A549 (cell line): Measurements from ENCODE around the gene THEM5. TPM values are rescaled to one million over a fixed set of nuclear protein-coding genes. Genes with fewer than 3 reads are reported as not detected.

ENCODE experiments used
- ATAC-seq, 2 experiments: fragments of 200-7000 bp in 1 of 2; fragments of >200 bp in 1 of 2; cut with Nextera tagmentation in 1 of 2; cut with Tn5 transposase in 1 of 2; 3 replicates each; pipeline versions ENCODE4 v1.8.0 to v1.9.1; 2018 to 2020; ENCODE audit warnings: mild to moderate bottlenecking in 1 of 2, moderate library complexity in 1 of 2
- CTCF ChIA-PET: fragments of 300-600 bp; sonication (Branson Sonifier 250); formaldehyde crosslinking; extraction: SDS; loops from one replicate; lab custom pipeline; 2021; ENCODE audit warnings: antibody characterized with exemption, inconsistent platforms; lab: Yijun Ruan, JAX
- POLR2A ChIA-PET: fragments of 350-600 bp; formaldehyde crosslinking; extraction: SDS; loops from one replicate; lab custom pipeline; 2021; ENCODE audit warnings: antibody characterized with exemption, inconsistent platforms; lab: Yijun Ruan, JAX
- DNase-seq, 2 experiments: peaks; one replicate each; pipeline versions ENCODE4 v3.0.0 to v3.0.0-alpha.2; 2011 to 2016; ENCODE audit warnings: low read depth in 1 of 2, low spot score in 1 of 2
- FAIRE-seq: peaks from 2 replicates; lab custom pipeline; 2011; peaks lifted over from hg19 to GRCh38; lab: Jason Lieb, UNC
- H3K27ac ChIP-seq, 2 experiments: fragments of >200 bp; sonication (Bioruptor Twin); formaldehyde crosslinking; 3 replicates each; pipeline ENCODE4 v1.5.1; 2016 to 2017
- H3K4me1 ChIP-seq: fragments of >200 bp; sonication (Bioruptor Twin); formaldehyde crosslinking; 3 replicates; pipeline ENCODE4 v1.6.1; 2016
- H3K4me2 ChIP-seq: fragments of >200 bp; sonication (Bioruptor Twin); formaldehyde crosslinking; 3 replicates; pipeline ENCODE4 v1.6.1; 2016
- H3K4me3 ChIP-seq: fragments of >200 bp; sonication (Bioruptor Twin); formaldehyde crosslinking; 3 replicates; pipeline ENCODE4 v1.5.1; 2016
- H3K9me3 ChIP-seq: fragments of >200 bp; sonication (Bioruptor Twin); formaldehyde crosslinking; 3 replicates; pipeline ENCODE4 v1.6.1; 2016
- CBX2 ChIP-seq: fragments of 200-600 bp; sonication (generic); IDR thresholded peaks from 2 replicates; pipeline ENCODE4 v1.6.1; 2016; ENCODE audit warnings: low read depth, mild to moderate bottlenecking, borderline replicate concordance
- CHD2 ChIP-seq: fragments of 150-350 bp; IDR thresholded peaks from 2 replicates; pipeline ENCODE4 v1.6.1; 2014; ENCODE audit warnings: low read length; ENCODE audit not compliant: partially characterized antibody
- CHD4 ChIP-seq: fragments of 200-600 bp; sonication (generic); IDR thresholded peaks from 2 replicates; pipeline ENCODE4 v1.6.1; 2016; ENCODE audit warnings: antibody characterized with exemption, mild to moderate bottlenecking, borderline replicate concordance
- EHF ChIP-seq: fragments of 250-450 bp; sonication (Bioruptor Pico); IDR thresholded peaks from 2 replicates; pipeline ENCODE4 v1.5.0; 2020; ENCODE audit warnings: mild to moderate bottlenecking
- EHMT2 ChIP-seq: fragments of 200-600 bp; sonication (generic); IDR thresholded peaks from 2 replicates; pipeline ENCODE4 v1.6.1; 2016; ENCODE audit warnings: antibody characterized with exemption, low read depth, mild to moderate bottlenecking, moderate library complexity
- EP300 ChIP-seq, 2 experiments: fragments of >200 bp; sonication (Bioruptor Twin); formaldehyde crosslinking; IDR thresholded peaks; 2 replicates in 1 of 2; 3 replicates in 1 of 2; pipeline ENCODE4 v1.6.1; 2016 to 2017
- FOSL2 ChIP-seq, 2 experiments: fragments of 450-650 bp in 1 of 2; fragments of >200 bp in 1 of 2; sonication (Bioruptor Twin) in 1 of 2; formaldehyde crosslinking; IDR thresholded peaks; 2 replicates each; pipeline versions ENCODE4 v1.5.0 to v1.6.1; 2016 to 2020; ENCODE audit warnings: mild to moderate bottlenecking in 1 of 2, moderate library complexity in 1 of 2
- FOXS1 ChIP-seq: fragments of 250-450 bp; sonication (Bioruptor Pico); IDR thresholded peaks from 2 replicates; pipeline ENCODE4 v1.5.0; 2020; ENCODE audit warnings: mild to moderate bottlenecking, moderate library complexity
- HDAC2 ChIP-seq: fragments of 200-600 bp; sonication (generic); IDR thresholded peaks from 2 replicates; pipeline ENCODE4 v1.6.1; 2016
- HEYL ChIP-seq: fragments of 250-450 bp; sonication (Bioruptor Pico); IDR thresholded peaks from 2 replicates; pipeline ENCODE4 v1.8.0; 2021; ENCODE audit warnings: mild to moderate bottlenecking, moderate library complexity
- HOXB13 ChIP-seq: fragments of 250-450 bp; sonication (Bioruptor Pico); IDR thresholded peaks from 2 replicates; pipeline ENCODE4 v1.5.0; 2020; ENCODE audit warnings: low read depth, mild to moderate bottlenecking, moderate library complexity
- KDM5A ChIP-seq: fragments of 200-600 bp; sonication (generic); IDR thresholded peaks from 2 replicates; pipeline ENCODE4 v1.6.1; 2016; ENCODE audit warnings: antibody characterized with exemption, mild to moderate bottlenecking
- MAFK ChIP-seq: fragments of 450-650 bp; IDR thresholded peaks from 2 replicates; pipeline ENCODE4 v1.6.1; 2014; ENCODE audit not compliant: partially characterized antibody
- NPAS2 ChIP-seq: fragments of 250-450 bp; sonication (Bioruptor Pico); IDR thresholded peaks from 2 replicates; pipeline ENCODE4 v1.8.0; 2022; ENCODE audit warnings: mild to moderate bottlenecking, moderate library complexity, borderline replicate concordance
- POLR2AphosphoS2 ChIP-seq: conservative IDR thresholded peaks from 2 replicates; pipeline ENCODE4 v1.6.1; 2012; ENCODE audit warnings: low read length, improper control_type of control experiment, inconsistent platforms
- RARB ChIP-seq: fragments of 250-450 bp; sonication (Bioruptor Pico); IDR thresholded peaks from 2 replicates; pipeline ENCODE4 v1.8.0; 2021; ENCODE audit warnings: mild to moderate bottlenecking, moderate library complexity
- RFX5 ChIP-seq: fragments of 450-650 bp; IDR thresholded peaks from 2 replicates; pipeline ENCODE4 v1.7.1; 2014; ENCODE audit warnings: antibody characterized with exemption, mild to moderate bottlenecking, moderate library complexity
- WGBS: methylation state at CpG from one replicate; pipeline ENCODE4 v1.1.6; 2017; ENCODE audit errors: missing lambda C conversion rate; 5-methylcytosine and 5-hydroxymethylcytosine counted together
- polyA plus RNA-seq, 4 experiments: library from polyadenylated mRNA; depleted of rRNA in 3 of 4; stranded (reverse); fragments of >200 nt; fragmentation: RNase III in 1 of 4; extraction: RNeasy Plus Mini Kit Qiagen cat#74134 plus additional on column Dnase treatment in 1 of 4; gene quantifications; 2 replicates in 3 of 4; 3 replicates in 1 of 4; pipeline ENCODE4 v1.2.3, GENCODE V29; 2011 to 2017
- TF ChIP-seq, protein P1 (sequence below): fragments of 250-450 bp; sonication (Bioruptor Pico); IDR thresholded peaks from 2 replicates; pipeline ENCODE4 v1.5.0; 2020; ENCODE audit warnings: low read depth, mild to moderate bottlenecking, moderate library complexity
- TF ChIP-seq, protein P2 (sequence below): fragments of >200 bp; sonication (Bioruptor Twin); formaldehyde crosslinking; IDR thresholded peaks from 3 replicates; pipeline ENCODE4 v1.5.1; 2016
- TF ChIP-seq, protein P3 (sequence below): fragments of 150-350 bp; IDR thresholded peaks from 2 replicates; pipeline ENCODE4 v1.6.1; 2014; ENCODE audit warnings: low read depth, mild to moderate bottlenecking, low read length
- TF ChIP-seq, protein P4 (sequence below): IDR thresholded peaks from 2 replicates; pipeline ENCODE4 v1.6.1; 2012; ENCODE audit warnings: low read depth, borderline replicate concordance
- TF ChIP-seq, protein P5 (sequence below): fragments of >200 bp; sonication (Bioruptor Twin); formaldehyde crosslinking; IDR thresholded peaks from 3 replicates; pipeline ENCODE4 v1.6.1; 2016

Gene THEM5
- polyA plus RNA-seq, 2 of the 4 experiments (the other 2 are of a cell fraction): not detected

DNA sequence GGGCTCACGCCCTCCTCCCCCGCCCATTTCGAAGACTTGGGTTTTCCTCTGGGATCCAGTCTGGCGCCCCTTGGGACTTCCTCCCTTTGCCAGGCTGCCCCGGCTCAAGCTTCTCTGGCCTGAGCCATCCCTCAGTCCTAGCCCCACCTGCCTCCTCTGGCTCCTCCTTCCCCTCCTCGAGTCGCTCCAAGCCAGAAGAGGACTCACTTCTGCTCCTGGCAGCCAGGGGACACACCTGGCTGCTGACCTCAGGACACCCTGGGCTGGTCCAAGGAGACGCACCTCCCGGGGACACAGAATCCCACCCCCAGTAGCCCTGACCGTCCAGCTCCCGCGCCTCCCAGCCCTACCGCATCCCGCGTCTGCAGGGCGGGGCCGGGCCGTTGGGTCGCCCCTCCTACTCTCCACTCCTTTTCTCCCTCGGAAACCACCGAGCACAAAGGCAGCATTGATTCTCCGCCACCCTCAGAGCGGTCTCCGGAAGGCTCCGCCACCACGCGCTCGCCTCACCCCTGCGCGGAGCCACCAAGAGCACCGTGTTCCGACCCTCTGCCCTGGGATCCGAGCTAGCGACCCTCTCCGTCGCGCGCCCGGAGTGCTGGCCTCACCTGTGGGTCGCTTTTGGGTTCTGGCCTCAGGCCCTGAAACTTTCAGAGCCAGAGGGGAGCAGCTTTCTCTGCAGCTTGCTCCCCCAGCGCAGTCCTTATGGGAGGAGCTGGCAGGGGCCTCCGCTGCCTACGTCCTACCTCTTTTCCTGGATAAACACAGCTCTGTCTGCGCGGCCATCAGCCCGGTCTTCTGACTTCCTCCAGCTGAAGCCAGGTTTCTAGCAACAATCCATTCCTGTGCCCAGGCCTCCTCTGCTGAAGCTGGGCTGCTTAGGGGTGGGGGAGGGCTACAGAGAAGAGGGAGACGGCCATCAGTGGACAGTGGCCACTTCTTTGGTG, 13.8 kb downstream of the THEM5 start, which contains the start of gene C2CD4D:
Gene C2CD4D (minus strand): TSS at position 364 of the 947 bp plus-strand sequence. CDS start 831 bp downstream, outside the sequence.
- no peak for FAIRE-seq
- 88% methylated on average over 45 of the region's 47 CpGs for WGBS
- ATAC-seq: no peak
- H3K9me3 ChIP-seq: no peaks in the 10 kb centered on the region
- H3K4me1 ChIP-seq: 0 out of 3 replicates have a peak, but pooled peaks cover 3% of the 10 kb centered on the region
- no peak for TF ChIP-seq CHD2
- no peak for TF ChIP-seq CHD4
- TF ChIP-seq FOSL2 (IDR thresholded peaks at IDR 0.05): no peak
- no peak for TF ChIP-seq FOSL2 (CRISPR knock-in tag; IDR thresholded peaks at IDR 0.05)
- no peak for TF ChIP-seq HEYL (CRISPR knock-in tag)
- TF ChIP-seq CBX2: no peak
- TF ChIP-seq, protein P1, sequence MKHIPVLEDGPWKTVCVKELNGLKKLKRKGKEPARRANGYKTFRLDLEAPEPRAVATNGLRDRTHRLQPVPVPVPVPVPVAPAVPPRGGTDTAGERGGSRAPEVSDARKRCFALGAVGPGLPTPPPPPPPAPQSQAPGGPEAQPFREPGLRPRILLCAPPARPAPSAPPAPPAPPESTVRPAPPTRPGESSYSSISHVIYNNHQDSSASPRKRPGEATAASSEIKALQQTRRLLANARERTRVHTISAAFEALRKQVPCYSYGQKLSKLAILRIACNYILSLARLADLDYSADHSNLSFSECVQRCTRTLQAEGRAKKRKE (CRISPR knock-in tag): no peak
- no peak for TF ChIP-seq RARB (CRISPR knock-in tag)
- TF ChIP-seq NPAS2: no peak
- TF ChIP-seq, protein P2, sequence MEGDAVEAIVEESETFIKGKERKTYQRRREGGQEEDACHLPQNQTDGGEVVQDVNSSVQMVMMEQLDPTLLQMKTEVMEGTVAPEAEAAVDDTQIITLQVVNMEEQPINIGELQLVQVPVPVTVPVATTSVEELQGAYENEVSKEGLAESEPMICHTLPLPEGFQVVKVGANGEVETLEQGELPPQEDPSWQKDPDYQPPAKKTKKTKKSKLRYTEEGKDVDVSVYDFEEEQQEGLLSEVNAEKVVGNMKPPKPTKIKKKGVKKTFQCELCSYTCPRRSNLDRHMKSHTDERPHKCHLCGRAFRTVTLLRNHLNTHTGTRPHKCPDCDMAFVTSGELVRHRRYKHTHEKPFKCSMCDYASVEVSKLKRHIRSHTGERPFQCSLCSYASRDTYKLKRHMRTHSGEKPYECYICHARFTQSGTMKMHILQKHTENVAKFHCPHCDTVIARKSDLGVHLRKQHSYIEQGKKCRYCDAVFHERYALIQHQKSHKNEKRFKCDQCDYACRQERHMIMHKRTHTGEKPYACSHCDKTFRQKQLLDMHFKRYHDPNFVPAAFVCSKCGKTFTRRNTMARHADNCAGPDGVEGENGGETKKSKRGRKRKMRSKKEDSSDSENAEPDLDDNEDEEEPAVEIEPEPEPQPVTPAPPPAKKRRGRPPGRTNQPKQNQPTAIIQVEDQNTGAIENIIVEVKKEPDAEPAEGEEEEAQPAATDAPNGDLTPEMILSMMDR: no peak
- no peak for TF ChIP-seq EHF (CRISPR knock-in tag)
- TF ChIP-seq HOXB13 (CRISPR knock-in tag): no peak
- TF ChIP-seq RFX5: no peak
- TF ChIP-seq, protein P3, sequence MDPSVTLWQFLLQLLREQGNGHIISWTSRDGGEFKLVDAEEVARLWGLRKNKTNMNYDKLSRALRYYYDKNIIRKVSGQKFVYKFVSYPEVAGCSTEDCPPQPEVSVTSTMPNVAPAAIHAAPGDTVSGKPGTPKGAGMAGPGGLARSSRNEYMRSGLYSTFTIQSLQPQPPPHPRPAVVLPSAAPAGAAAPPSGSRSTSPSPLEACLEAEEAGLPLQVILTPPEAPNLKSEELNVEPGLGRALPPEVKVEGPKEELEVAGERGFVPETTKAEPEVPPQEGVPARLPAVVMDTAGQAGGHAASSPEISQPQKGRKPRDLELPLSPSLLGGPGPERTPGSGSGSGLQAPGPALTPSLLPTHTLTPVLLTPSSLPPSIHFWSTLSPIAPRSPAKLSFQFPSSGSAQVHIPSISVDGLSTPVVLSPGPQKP: no peak
- TF ChIP-seq HDAC2: no peak
- TF ChIP-seq MAFK: no peak
- no peak for TF ChIP-seq FOXS1
- TF ChIP-seq, protein P4, sequence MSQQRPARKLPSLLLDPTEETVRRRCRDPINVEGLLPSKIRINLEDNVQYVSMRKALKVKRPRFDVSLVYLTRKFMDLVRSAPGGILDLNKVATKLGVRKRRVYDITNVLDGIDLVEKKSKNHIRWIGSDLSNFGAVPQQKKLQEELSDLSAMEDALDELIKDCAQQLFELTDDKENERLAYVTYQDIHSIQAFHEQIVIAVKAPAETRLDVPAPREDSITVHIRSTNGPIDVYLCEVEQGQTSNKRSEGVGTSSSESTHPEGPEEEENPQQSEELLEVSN: no peak
- TF ChIP-seq, all 56 proteins: peak for 0
- DNase-seq: no peak
- H3K4me3 ChIP-seq: no peak within 1 kb of the TSS
- no peak within 1 kb of the TSS for H3K4me2 ChIP-seq
- CTCF ChIA-PET: interaction anchor here (0.8 to 5.5 kb wide), 10 partner anchors 7 to 246 kb away, joined by 3 to 77 read pairs (median 4); no protein-coding TSS in a partner anchor
- POLR2A ChIA-PET: no interaction called here
- no peak within 1 kb of the TSS for H3K27ac ChIP-seq

DNA sequence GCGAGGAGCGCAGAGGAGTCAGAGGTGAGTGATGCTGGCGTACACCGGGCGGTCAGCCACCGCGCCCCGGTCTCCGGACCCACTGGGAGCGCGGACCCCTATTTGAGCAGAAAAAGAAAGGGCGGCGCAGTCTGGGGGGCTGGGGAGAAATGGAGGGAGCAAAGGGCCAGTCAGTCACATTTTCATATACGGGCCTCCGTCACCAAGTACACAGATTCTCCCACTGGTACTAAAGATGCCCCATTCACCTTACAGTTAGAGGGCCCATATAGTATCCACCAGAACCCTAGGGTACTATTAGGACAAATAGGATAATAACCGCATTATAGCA, 14.5 kb downstream of the THEM5 start:
- no peaks in the 10 kb centered on the region for H3K9me3 ChIP-seq
- H3K4me2 ChIP-seq: no peak overlapping the region
- CTCF ChIA-PET: interaction anchor here (1.2 to 5.5 kb wide), 4 partner anchors 8 to 105 kb away, joined by 3 to 77 read pairs (median 28); no protein-coding TSS in a partner anchor
- no peak overlapping the region for H3K27ac ChIP-seq
- H3K4me1 ChIP-seq: 0 out of 3 replicates have a peak, but pooled peaks cover 3% of the 10 kb centered on the region
- ATAC-seq (no peak), DNase-seq (no peak), FAIRE-seq (no peak)
- POLR2A ChIA-PET: no interaction called here
- no peak for TF ChIP-seq POLR2AphosphoS2
- no peak for TF ChIP-seq KDM5A
- no peak for TF ChIP-seq EP300 (IDR thresholded peaks at IDR 0.05)
- no peak for TF ChIP-seq EHMT2
- TF ChIP-seq, protein P5, sequence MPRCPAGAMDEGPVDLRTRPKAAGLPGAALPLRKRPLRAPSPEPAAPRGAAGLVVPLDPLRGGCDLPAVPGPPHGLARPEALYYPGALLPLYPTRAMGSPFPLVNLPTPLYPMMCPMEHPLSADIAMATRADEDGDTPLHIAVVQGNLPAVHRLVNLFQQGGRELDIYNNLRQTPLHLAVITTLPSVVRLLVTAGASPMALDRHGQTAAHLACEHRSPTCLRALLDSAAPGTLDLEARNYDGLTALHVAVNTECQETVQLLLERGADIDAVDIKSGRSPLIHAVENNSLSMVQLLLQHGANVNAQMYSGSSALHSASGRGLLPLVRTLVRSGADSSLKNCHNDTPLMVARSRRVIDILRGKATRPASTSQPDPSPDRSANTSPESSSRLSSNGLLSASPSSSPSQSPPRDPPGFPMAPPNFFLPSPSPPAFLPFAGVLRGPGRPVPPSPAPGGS: no peak
- no peak overlapping the region for H3K4me3 ChIP-seq
- 98% methylated on average over 16 of the region's 16 CpGs for WGBS
